Spleen (tissue), 3 donors: ENCODE measurements around the gene TSKU.

Experiments used
- POLR2A ChIP-seq, 3 donors: fragments of 450-650 bp; IDR thresholded peaks; one replicate each; pipeline ENCODE4 v1.5.1; 2017; ENCODE audit warnings: antibody characterized with exemption in 3 of 3, mild to moderate bottlenecking in 1 of 3
- POLR2AphosphoS5 ChIP-seq, 3 donors: sonication (generic); formaldehyde crosslinking; IDR thresholded peaks; one replicate each; pipeline ENCODE4 v1.5.1; 2017; ENCODE audit warnings: antibody characterized with exemption in 3 of 3

DNA sequence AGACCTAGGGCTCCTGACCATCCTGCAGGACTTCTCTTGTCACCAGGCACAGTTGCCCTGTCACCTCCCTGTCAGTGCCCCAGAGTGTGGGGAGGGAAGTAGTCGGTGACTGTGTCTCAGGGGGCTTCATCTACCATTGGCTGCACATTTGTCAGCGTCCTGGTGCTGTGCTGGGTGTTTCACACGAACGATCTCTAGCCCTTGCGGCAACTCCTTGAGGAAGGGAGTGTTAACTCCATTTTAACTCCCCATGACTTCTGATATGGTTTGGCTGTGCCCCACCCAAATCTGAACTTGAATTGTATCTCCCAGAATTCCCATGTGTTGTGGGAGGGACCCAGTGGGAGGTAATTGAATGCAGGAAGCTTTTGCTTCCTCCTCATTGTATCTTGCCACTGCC lies 7.1 kb downstream of the TSKU start:
- no peak for TF ChIP-seq POLR2AphosphoS5 (IDR thresholded peaks at IDR 0.05)
- TF ChIP-seq POLR2A (IDR thresholded peaks at IDR 0.05), result no peak
